Epithelial cell of esophagus (primary cell): ENCODE measurements around the gene CDS2.

Experiments used
- DNase-seq: peaks from one replicate; pipeline ENCODE4 v3.0.0; 2010; ENCODE audit warnings: low read depth
- H3K4me3 ChIP-seq: 2 replicates; pipeline ENCODE4 v1.5.1; 2011; ENCODE audit warnings: mild to moderate bottlenecking, low read length, control low read depth
- CTCF ChIP-seq: IDR thresholded peaks from 2 replicates; pipeline ENCODE4 v1.5.1; 2011; ENCODE audit warnings: low read depth, mild to moderate bottlenecking, low read length, control low read depth, inconsistent platforms; ENCODE audit not compliant: insufficient read depth; ENCODE audit errors: missing control alignments

Gene CDS2

GRCh38 chr20:5180421-5180820 lies 53.6 kb downstream of the CDS2 start:
- no peak for DNase-seq
- no peak for TF ChIP-seq CTCF
- H3K4me3 ChIP-seq: no peak overlapping the region

GRCh38 chr20:5180933-5181332 lies 54.1 kb downstream of the CDS2 start:
- DNase-seq: no peak
- no peak overlapping the region for H3K4me3 ChIP-seq
- TF ChIP-seq CTCF: no peak

- H3K4me3 ChIP-seq: no peak overlapping the region
- TF ChIP-seq CTCF: no peak
- DNase-seq: no peak
Measured at GRCh38 chr20:5181492-5181891, 54.7 kb downstream of the CDS2 start.

GRCh38 chr20:5181958-5182357 lies 55.1 kb downstream of the CDS2 start:
- no peak overlapping the region for H3K4me3 ChIP-seq
- no peak for TF ChIP-seq CTCF
- no peak for DNase-seq

- H3K4me3 ChIP-seq: no peak overlapping the region
- no peak for TF ChIP-seq CTCF
- no peak for DNase-seq
Measured at GRCh38 chr20:5182615-5183254, 55.9 kb downstream of the CDS2 start.

- no peak overlapping the region for H3K4me3 ChIP-seq
- TF ChIP-seq CTCF: no peak
- DNase-seq: no peak
Measured at GRCh38 chr20:5183731-5184474, 57.1 kb downstream of the CDS2 start.

GRCh38 chr20:5184684-5185083 lies 57.9 kb downstream of the CDS2 start:
- no peak overlapping the region for H3K4me3 ChIP-seq
- no peak for DNase-seq
- TF ChIP-seq CTCF: no peak
